ENCODE results near the gene THRA.

THRA gene

DNA sequence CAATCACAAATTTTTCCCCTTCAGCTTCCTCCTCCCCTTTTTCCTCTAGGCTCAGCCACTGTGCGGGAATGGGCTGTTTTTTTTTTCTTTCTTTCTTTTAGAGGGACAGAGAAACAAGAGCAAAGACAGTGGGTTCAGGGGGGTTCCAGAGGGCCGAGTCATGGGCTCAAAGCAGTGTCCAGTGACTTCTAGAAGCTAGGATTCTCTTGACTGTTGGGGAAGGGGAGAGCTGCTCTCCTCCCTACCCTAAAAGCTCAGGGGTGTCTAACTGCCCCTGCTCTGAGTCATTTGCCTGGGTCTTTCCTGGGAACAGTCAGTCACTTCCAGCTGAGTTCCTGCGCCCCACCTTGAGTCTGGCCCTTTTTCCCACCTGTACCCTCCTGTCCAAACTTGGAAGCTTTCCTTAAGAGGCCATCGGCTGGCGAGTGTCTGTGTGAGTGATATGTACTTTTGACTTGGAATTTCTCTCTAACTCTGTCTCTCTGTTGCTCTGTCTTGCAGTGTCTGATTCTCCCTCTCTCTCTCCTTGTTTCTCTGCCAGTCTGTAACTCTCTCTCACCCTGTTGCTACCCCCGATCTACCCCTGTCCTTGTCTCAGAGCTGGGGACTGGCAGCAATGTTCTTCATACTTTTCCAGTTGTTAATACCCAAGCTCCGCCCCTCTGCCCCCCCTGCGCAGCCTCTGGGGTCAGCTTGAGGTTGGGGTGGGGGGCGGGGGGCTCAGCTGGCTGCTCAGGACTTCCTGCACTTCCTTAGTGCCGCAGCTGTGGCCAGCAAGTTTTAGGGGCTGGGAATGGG lies 2.4 kb downstream of the THRA start:
- no peak for DNase-seq (ENCODE audit: low spot score)

DNA sequence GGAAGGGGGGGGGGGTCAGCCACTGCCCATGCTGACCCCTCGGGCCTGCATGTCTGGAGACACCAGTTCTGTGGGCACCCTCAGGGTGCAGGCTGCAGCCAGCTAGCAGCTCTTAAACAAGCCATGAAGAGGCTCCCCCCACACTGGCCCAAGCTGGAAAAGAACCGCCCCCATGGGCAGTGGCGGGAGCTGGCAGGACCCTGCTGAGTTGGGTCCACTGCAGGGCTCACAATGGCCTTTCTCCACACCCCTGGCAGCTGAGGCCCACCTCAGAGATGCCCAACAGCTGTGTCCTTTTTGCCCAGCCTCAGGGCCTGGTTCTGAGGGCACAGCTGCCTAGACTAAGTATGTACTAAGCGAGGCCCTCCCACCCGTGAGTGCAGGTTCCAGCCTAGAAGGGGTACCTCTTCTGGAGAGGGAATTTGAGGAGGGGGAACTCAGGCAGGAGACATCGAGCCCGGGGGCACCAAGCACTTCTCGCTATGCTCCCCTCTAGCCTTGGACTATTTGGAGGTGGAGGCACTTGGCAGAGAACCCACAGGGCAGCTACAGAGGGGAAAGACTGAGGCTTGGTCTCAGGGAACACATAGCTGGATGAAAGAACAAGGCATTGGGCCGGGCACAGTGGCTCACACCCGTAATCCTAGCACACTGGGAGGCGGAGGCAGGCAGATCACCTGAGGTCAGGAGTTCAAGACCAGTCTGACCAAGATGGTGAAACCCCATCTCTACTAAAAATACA lies 3.2 kb downstream of the THRA start:
- DNase-seq (ENCODE audit: low spot score), result no peak

DNA sequence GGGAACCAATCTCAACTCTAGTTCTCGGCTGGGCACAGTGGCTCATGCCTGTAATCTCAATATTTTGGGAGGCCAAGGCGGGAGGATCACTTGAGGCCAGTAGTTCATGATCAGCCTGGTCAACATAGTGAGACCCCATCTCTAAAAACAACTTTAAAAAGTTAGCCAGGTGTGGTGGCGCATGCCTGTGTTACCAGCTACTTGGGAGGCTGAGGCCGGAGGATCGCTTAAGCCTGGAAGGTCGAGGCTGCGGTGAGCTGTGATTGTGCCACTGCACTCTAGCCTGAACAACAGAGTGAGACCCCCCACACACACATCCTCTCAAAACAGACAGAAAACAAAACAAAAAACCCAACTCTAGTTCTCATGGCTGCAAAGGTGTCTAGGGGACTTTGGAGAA lies 4.9 kb downstream of the THRA start:
- DNase-seq (ENCODE audit: low spot score), result no peak

DNA sequence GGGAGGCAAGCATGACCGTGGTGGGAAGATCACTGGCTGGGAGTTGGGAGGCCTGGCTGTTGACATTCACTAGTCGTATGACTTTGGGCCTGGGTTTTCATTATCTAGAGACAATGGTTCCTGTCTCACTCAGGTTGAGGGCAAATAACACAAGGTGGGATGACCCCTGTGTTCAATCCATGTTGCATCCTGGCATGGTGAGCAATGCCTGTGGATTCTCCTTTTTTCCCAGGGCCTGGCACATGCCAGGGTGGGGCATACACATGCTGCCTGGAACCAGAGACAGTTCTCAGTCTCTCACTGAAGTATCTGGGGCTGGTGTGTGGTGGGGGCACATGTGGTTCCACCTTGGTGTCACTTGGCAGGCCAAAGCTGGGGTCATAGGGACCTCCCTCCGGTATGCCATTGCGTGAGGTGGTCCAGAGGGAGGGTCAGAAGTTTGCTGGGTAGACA lies 5.4 kb downstream of the THRA start:
- DNase-seq (ENCODE audit: low spot score), result no peak

DNA sequence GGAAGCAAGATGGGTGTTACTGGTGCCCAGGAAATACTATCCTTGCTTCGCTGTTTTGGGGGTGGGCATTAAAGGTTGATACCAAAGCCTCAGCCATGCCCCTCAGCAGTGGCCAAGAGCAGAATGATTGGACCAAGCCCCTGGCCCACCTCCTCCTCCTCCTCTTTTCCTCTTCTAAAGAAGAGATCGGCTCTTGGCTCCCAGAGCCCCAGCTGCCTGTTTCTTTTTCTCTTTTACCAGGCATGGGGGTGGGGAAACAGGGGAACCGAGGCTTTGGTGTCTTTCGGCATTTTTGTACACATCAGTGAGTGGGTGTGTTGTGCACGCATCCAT lies 5.8 kb downstream of the THRA start:
- no peak for DNase-seq (ENCODE audit: low spot score)

DNA sequence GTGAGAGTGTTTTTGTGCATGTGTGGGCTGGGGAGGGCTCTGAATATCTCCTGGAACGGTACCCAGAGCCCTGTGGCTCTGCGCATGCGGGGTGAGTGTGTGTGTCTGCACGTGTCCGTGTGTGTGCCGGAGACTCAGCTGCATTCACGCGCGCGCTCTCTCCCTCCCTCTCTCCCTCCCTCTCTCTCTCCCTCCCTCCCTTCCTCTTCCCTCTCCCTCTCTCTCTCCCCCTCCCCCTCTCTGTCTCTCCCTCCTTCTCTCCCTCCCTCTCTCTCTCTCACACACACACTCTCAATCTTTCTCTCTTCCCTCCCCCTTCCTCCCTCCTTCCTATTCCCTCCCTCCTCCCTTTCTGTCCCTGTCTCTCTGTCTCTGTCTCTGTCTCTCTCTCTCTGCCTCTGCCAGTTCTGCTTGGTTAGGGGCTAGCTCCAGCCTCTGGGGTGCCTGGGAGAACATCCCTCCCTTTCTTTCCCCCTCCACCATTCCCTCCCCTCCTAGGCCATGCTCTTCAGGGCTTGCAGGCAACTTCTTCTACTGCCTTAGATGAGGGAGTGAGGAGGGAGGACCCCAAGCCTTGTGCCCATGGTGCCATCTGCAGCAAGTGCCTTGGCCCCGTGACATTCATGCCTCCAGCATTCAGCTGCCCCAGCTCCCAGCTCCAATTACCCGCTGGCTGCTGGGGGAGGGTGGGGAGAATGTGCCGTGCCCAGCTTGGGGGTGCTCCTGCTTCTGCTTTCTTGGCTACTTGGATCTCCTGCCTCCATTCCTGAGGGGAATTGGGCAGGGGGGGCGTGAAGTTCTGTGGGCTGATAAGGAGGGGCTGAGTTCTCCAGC lies 6.4 kb downstream of the THRA start:
- peak; percentile 90 for DNase-seq (ENCODE audit: low spot score)

DNA sequence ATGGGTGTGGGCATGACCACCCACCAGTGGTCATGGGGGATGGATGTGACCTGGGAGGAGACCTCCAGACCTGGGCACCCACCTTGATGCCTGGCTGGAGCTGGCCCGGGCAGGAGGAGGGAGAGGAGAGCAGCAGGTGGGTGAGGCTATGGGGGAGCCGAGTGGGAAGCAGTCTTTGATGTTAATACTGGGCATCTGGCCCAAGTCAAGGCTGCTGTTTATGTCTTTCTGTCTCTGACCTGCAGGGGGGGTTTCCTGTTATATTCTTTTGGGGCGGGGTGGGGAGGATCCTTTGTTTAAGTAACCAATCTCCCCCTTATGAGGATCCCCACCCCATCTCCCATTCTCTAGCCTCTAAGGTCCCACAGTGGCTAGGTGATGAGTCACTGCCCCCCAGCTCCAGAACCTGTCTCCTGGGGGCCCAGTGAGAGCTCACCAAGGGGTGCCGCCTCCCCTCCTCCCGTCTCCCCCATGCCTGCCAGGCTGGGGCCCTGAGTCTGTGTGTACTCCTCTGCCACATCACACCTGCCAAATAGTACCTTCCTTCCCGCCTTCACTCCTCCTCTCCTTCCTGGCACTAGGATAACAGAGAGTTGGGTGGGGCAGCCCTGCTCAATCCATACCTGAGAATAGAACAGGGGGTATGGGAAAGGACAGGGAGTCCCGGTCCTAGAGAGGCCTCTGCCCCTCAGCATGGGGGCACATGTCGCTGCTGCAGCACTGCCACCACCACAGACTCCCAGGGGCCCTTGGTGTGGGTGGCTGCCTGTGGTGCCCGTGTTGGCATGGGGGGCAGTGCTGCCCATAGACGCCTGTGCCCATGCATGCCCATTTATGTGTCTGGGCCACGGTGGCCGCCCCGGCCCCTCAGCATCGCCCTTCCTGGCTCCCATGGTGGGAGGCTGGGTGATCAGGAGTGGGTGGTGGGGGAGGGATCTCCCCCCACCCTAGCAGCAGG lies 7.3 kb downstream of the THRA start:
- DNase-seq (ENCODE audit: low spot score), result peak; percentile 67

DNA sequence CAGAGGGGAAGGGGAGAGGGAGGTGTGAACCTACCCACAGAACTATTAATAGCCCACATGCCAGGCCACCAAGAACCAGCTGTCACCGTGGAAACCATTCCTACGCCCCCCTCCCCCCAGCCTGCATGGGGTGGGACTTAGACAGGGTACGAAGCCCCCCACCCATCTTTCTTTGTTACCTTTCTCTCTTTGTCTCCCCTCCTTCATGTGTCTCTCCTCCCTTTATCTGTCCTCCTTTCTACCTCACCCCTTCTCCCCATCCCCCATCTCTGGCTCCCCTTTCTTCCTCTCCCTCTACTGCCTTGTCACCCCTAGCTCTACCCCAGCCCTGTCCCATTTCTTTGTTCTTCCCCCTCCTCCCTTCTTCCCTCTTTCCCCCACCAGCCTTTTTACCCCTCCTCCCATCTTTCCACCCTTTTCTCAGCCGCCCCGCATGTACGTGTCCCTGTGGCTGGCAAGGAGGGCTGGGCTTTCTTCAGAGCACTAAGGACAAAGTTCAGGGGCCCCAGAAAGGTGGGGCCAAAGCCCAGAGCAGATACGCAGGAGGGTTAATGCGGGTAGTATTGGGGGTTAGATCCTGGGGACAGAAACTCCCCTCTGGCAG lies 8.0 kb downstream of the THRA start:
- no peak for DNase-seq (ENCODE audit: low spot score)

DNA sequence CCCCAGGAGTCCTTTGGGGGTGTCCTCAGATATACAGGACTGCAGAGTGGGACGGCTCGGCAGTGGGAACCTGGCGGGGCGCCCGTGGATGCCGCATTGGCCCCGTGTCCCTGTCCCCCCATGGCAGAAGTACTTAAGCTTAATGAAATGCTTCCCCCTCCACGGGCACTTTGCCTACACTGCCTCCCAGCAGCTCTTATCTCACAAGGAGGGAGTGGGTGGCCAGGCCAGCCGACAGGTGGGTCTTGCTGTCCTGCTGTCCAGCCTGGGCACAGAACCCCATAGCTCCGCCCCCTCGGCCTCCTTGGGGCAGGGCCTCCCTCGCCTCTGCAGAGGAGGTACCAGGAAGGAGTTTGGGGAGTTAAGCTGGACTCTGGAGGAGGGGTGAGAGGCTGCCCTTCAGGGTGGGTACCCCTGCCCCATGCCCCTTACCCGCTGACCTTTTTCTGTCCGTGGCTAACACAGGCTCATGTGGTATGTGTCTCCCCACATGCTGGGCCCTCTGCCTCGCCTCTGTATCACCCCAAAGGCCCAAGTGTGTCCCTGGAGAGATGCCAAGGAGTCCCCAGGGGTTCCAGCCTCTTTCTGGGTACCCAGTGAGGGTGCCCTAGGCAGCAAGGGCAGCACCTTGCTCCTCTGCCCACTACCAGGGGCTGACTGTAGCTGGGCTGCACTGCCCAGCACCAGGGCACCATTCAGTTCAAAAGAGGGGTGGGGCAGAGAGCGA lies 8.7 kb downstream of the THRA start:
- no peak for DNase-seq (ENCODE audit: low spot score)

DNA sequence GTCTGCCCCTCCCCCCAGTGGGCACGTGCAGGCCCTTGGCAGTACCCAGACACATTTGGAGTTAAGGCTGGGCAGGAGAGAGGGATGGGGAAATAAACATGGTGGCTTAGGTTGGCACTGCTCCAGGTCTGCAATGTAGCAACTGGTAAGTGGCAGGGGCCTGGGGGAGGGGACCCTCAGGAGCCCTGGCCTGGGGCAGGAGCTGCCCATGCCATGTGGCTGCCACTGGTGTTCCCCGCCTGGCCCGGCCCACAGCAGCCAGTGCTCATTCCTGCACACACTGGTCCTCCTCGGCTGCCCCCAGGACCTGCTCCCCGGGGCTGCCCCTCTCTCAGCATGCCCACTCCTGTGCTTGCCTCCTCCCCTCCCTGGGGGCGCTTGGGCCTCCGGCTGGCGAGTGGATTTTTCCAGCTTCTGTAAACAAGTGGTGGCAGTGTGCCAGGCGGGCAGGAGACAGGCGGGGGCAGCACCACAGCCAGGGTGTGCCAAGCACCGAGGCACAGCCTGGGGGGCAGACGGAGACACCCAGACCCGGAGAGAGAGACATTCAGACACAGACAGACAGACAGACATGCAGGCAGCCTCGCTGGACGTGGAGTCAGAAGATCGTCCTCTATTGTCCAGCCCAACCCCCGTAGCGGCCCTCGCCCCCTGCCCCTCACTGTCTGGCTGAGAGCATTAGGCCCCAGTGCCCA lies 9.4 kb downstream of the THRA start:
- DNase-seq (ENCODE audit: low spot score), result peak; percentile 83

DNA sequence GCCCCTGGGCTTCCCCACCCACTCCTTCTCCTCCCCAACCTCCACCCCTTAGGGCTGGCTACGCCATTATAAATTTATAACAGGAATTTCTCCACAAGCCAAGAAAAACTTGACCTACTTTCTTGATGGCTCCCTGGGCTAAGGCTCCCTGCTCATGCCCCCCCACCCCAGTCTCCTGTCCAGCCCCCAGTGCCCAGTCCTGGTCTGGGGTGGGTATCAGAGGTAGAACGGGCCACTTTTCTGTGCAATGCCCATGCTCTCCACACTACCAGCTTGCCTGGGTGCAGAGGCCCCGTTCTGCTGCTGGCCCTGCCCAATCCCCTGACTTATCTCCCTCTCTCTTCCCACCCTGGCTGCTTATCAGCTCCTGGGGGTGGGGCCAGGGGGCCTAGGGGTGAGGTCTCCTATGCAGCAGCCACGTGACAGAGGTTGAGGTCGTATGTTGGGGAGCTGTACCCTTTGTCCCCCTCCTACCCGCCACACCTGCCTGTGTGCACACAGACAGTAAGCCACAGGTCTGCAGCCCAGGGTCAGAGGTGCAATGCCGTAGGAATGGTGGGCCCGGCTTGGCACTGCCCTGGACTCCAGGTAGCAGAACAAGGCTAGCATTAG lies 10.1 kb downstream of the THRA start:
- peak; percentile 68 for DNase-seq (ENCODE audit: low spot score)

DNA sequence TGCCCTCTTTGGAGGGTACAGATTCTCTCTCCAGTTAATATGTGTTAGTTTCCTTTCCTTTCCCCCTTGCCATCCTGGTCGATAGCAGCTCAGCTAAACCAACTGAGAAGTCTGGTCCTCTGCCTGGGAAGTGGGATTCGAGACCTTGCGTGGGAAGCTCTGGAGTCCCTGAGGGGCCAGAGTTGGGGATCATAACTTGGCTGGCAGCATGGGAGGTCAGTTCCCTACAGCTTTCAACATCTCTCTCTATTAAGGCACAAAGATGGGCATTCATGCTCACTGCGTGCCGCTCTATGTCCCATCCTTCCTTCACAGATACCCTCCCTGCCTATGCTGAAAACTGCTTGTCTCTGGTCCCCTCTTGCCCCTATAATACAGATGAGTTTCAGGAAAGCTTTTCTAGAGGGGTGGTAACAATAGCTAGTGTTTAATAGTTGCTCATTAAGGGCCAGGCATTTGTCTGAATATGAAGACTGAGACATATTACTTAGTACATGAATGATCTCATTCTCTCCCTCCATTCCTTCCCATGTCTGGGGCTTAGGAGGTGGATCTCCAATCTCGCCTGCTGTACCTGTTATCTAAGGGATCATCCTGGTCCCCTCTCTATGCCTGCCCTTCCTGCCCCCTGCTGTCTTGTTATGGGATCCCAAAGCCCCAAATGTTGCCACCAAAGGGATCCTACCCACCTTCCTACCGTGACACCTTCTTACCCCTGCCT lies 10.8 kb downstream of the THRA start:
- no peak for DNase-seq (ENCODE audit: low spot score)

DNA sequence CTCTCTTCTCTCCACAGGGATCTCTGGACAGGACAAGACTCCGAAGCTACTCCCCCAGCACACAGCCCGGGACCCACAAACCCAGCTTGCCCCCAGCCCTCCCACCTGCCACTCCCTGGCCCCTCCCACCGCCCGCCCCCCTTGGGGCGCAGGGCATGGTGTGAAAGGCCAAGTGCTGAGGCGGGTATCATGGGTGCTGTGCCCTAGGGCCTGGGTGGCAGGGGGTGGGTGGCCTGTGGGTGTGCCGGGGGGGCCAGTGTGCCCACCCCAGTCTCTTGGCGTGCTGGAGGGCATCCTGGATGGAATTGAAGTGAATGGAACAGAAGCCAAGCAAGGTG lies 11.4 kb downstream of the THRA start:
- DNase-seq (ENCODE audit: low spot score), result no peak

DNA sequence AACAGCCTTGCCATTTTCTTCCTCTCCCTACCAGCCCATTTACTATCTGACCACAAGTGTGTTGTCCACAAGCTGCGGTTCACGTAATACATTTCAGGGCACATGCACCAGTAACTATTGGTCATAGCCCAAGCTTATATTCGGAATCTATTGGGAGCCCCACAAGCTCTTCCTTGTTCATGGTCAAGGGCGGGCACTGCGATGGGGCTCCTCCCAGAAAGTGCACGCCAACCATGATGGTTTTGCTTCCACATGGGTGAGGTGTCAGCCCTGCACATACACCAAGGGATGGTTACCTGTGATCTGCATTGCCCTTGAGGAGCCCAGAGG lies 12.1 kb downstream of the THRA start:
- DNase-seq (ENCODE audit: low spot score), result no peak

DNA sequence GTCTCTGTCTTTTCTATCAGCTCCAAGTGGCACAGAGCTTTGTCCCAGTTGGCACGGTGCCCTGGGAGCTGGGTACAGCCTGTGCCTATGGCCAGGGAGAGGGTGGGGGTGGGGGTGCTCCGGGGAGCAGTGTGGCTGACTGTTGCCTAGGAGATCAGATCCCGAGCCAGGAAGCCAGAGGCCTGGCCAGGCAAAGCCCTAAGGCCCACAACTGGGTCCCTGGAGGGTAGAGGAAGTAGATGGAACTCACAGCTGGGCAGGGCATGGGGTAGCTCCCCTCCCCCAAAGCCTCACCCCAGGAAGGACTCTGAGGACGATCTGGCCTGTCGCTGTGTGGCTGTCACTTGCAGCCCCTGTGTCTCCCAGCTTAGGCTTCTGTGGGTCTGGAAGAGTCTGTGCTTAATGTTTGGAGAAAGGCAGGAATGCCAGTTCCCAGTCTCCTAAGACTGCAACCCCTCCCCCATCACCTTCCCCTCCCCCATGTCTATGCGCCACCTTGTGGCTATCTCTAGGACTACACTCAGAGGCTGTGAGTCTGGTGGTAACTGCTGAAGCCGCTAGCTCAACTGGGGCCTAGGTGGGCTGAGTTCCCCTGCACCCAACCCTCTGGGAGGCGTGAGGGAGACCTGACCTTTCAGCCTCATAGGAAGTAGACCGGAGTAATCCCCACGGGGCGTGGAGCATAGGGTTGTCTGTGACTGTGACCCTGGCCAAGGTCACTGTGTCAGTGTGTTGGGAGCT lies 12.6 kb downstream of the THRA start:
- DNase-seq (ENCODE audit: low spot score), result peak; percentile 85

DNA sequence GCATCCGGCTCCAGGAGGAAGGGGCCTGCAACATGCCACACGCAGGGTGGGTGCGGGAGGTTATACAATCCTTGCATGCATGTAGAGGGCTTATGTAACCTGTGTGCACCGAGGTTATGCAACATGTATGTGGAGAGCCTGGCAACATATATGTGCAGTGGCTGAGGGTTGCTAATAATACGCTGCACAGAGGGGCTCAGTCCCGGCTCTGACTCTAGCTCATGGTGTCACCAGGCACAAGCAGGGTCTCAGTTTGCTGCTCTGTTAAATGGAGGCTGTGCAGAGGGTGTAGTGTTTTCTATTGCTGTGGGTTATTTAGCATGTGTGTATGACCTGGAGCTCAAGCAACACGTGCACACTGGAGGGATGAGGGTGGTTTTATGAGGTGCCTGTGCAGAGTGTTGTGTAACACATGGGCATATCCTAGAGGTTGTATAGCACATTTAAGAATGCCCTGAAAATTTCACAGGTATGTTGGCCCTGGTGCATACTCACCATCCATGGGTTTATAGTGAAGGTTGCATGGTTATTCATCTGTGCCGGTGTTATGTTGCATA lies 13.3 kb downstream of the THRA start:
- DNase-seq (ENCODE audit: low spot score), result no peak

DNA sequence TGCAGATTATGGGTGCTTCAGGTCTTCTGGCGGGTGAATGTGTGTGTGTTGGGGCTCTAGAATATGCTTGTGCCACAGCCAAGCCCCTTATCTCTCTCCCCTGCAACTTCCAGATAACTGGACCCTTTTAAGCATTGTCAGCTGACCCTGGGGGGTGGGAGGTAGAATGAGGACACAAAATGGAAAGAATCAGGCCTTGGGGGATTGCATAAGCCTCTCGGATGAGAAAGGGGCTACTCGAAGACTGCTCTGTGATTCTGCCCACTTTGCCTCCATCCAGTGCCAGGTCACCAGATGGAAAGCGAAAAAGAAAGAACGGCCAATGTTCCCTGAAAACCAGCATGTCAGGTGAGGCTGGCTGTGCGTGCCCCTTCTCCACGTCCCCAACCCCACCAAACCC lies 13.8 kb downstream of the THRA start:
- DNase-seq (ENCODE audit: low spot score), result no peak

DNA sequence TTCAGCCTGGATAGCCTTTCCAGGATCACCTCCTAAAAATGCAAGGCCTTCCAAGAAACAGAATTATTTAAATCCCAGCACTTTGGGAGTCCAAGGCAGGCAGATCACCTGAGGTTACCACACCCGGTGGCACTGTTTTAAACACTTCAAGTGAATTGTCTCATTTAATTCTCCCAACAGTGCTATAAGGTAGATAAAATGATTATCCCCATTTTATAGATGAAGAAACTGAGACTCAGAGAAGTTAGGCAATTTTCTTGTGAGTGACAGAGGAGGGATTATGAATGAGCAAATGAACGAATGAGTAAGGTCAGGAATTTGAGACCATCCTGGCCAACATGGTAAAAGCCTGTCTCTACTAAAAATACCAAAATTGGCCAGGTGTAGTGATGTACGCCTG lies 16.8 kb downstream of the THRA start:
- DNase-seq (ENCODE audit: low spot score), result no peak
